GM18861 (cell line): Measurements from ENCODE around the gene TERT.

ENCODE experiments used
- ATAC-seq: cut with Tn5 transposase; IDR thresholded peaks from one replicate; pipeline ENCODE4 v1.9.1; 2021; ENCODE audit not compliant: unreplicated experiment

The TERT gene

GRCh38 chr5:1209896-1210776 lies 84.7 kb downstream of the TERT start:
- ATAC-seq, result no peak

GRCh38 chr5:1209489-1209852 lies 85.4 kb downstream of the TERT start:
- ATAC-seq, result no peak

GRCh38 chr5:1208743-1209488 lies 86.0 kb downstream of the TERT start:
- no peak for ATAC-seq

GRCh38 chr5:1208221-1208742 lies 86.6 kb downstream of the TERT start:
- ATAC-seq, result no peak

GRCh38 chr5:1207555-1207954 lies 87.3 kb downstream of the TERT start:
- no peak for ATAC-seq

GRCh38 chr5:1206521-1207412 lies 88.1 kb downstream of the TERT start:
- ATAC-seq, result no peak

GRCh38 chr5:1205255-1206180 lies 89.3 kb downstream of the TERT start:
- no peak for ATAC-seq

GRCh38 chr5:1204693-1205242 lies 90.1 kb downstream of the TERT start:
- ATAC-seq, result no peak

GRCh38 chr5:1203968-1204692 lies 90.7 kb downstream of the TERT start:
- no peak for ATAC-seq

- ATAC-seq, result no peak
Observed at GRCh38 chr5:1203311-1203967, 91.4 kb downstream of the TERT start.
